Hematopoietic multipotent progenitor cell treated with erythropoietin and hydrocortisone succinate and interleukin-3 and kit ligand, for 15 days (in vitro differentiated cells): ENCODE results near the gene TRUB2.
A peak's percentile ranks its signal among the peaks of the same experiment; 100 is the strongest.
"Not testable (repeated sequence)": the region's sequence is repeated elsewhere in the genome, so short reads cannot be mapped to it uniquely, and the experiment has no call there.

Source experiments
- DNase-seq: peaks from one replicate; pipeline ENCODE4 v3.0.0-alpha.2; 2015; ENCODE audit warnings: low spot score

The TRUB2 gene

GRCh38 chr9:128298535-128299482, 23.4 kb downstream of the TRUB2 start:
- DNase-seq: no peak

GRCh38 chr9:128297221-128297773, 24.9 kb downstream of the TRUB2 start:
- DNase-seq: no peak

GRCh38 chr9:128296340-128297220, 25.7 kb downstream of the TRUB2 start:
- no peak for DNase-seq

GRCh38 chr9:128294142-128294541, 28.1 kb downstream of the TRUB2 start:
- no peak for DNase-seq

GRCh38 chr9:128293091-128293490, 29.2 kb downstream of the TRUB2 start:
- DNase-seq: no peak

GRCh38 chr9:128292009-128292408, 30.2 kb downstream of the TRUB2 start:
- DNase-seq: no peak

- no peak for DNase-seq
Measured at GRCh38 chr9:128288273-128289004, 33.8 kb downstream of the TRUB2 start.

GRCh38 chr9:128286440-128286839, 35.8 kb downstream of the TRUB2 start:
- no peak for DNase-seq

- no peak for DNase-seq
Measured at GRCh38 chr9:128285033-128285784, 37.0 kb downstream of the TRUB2 start.

- no peak for DNase-seq
Measured at GRCh38 chr9:128282500-128282899, 39.7 kb downstream of the TRUB2 start.

GRCh38 chr9:128280084-128280622, 42.1 kb downstream of the TRUB2 start:
- DNase-seq: no peak

GRCh38 chr9:128279088-128280073, 42.9 kb downstream of the TRUB2 start:
- not testable (repeated sequence) for DNase-seq

- DNase-seq: no peak
Measured at GRCh38 chr9:128276574-128277270, 45.5 kb downstream of the TRUB2 start.

GRCh38 chr9:128276008-128276573, 46.2 kb downstream of the TRUB2 start, which contains the start of gene SWI5:
TSS of gene SWI5 (plus strand) at chr9:128276276.
- peak; percentile 100 for DNase-seq

- peak; percentile 20 for DNase-seq
Measured at GRCh38 chr9:128275198-128276007, 46.8 kb downstream of the TRUB2 start, which contains the start of gene GOLGA2. TSS of gene GOLGA2 (minus strand) at chr9:128276007. CDS start at chr9:128275976, 31 bp downstream.

- DNase-seq: no peak
Measured at GRCh38 chr9:128274245-128274644, 48.0 kb downstream of the TRUB2 start.

- no peak for DNase-seq
Measured at GRCh38 chr9:128271512-128271911, 50.7 kb downstream of the TRUB2 start.
